K562 (cell line): ENCODE results near the gene IQCN. TPM values are rescaled to one million over a fixed set of nuclear protein-coding genes. Genes with fewer than 3 reads are reported as not detected.

ENCODE experiments used
- ATAC-seq: fragments of 200-7000 bp; cut with Tn5 transposase; 3 replicates; pipeline ENCODE4 v1.9.1; 2020; ENCODE audit warnings: moderate library complexity
- BruUV-seq: library from RNA; stranded (reverse); fragments of 400-500 nt; replicated peaks from 2 replicates; lab custom pipeline; 2021; lab: Mats Ljungman, UMichigan
- CTCF ChIA-PET: fragments of 300-600 bp; formaldehyde crosslinking; extraction: SDS; loops from one replicate; lab custom pipeline; 2021; ENCODE audit warnings: low intra/inter-chr PET ratio; lab: Yijun Ruan, JAX
- POLR2A ChIA-PET: fragments of 300-600, 350-650 bp; sonication (Branson Sonifier 250); formaldehyde crosslinking; extraction: SDS; loops from one replicate; lab custom pipeline; 2021; ENCODE audit warnings: antibody characterized with exemption, inconsistent platforms; lab: Yijun Ruan, JAX
- DNase-seq, 4 experiments: peaks; one replicate each; pipeline versions ENCODE4 v3.0.0 to v3.0.0-alpha.2; 2011 to 2018; ENCODE audit warnings: low spot score in 3 of 4, mixed read lengths in 3 of 4; ENCODE audit errors: extremely low read depth in 1 of 4
- FAIRE-seq: peaks from 2 replicates; lab custom pipeline; 2011; peaks lifted over from hg19 to GRCh38; lab: Jason Lieb, UNC
- H2AFZ ChIP-seq: 2 replicates; pipeline ENCODE4 v1.6.0; 2011; ENCODE audit warnings: low read depth, low read length, control low read depth, inconsistent platforms
- H3K27ac ChIP-seq: fragments of 200-600 bp; 3 replicates; pipeline ENCODE4 v1.8.0; 2011; ENCODE audit warnings: low read depth, mild to moderate bottlenecking, control low read depth, inconsistent platforms, low read length, moderate library complexity, mixed read lengths; ENCODE audit errors: extremely low read depth
- H3K27me3 ChIP-seq, 2 experiments: fragments of 300-600 bp in 1 of 2; 2 replicates in 1 of 2; 3 replicates in 1 of 2; pipeline versions ENCODE4 v1.6.0 to v1.8.0; 2011; ENCODE audit warnings: inconsistent platforms in 2 of 2, low read length in 2 of 2, mild to moderate bottlenecking in 1 of 2, mixed read lengths in 1 of 2, moderate library complexity in 1 of 2; ENCODE audit not compliant: control insufficient read depth in 2 of 2, insufficient read depth in 2 of 2
- H3K36me3 ChIP-seq: fragments of 300-600 bp; 3 replicates; pipeline ENCODE4 v1.8.0; 2011; ENCODE audit warnings: mild to moderate bottlenecking, low read length, inconsistent platforms; ENCODE audit not compliant: control insufficient read depth, insufficient read depth
- H3K4me1 ChIP-seq, 2 experiments: fragments of 200-600 bp in 1 of 2; replicated peaks in 1 of 2; 2 replicates in 1 of 2; 3 replicates in 1 of 2; pipeline versions ENCODE4 v1.5.1 to v1.8.0; 2011; ENCODE audit warnings: inconsistent platforms in 2 of 2, low read length in 2 of 2, mild to moderate bottlenecking in 1 of 2, mixed read lengths in 1 of 2, moderate library complexity in 1 of 2; ENCODE audit not compliant: control insufficient read depth in 2 of 2, insufficient read depth in 2 of 2
- H3K4me2 ChIP-seq: 2 replicates; pipeline ENCODE4 v1.6.1; 2011; ENCODE audit warnings: low read length, control low read depth, inconsistent platforms, mixed read lengths; ENCODE audit not compliant: insufficient read depth
- H3K4me3 ChIP-seq: fragments of 200-600 bp; sonication (generic), shearing (Covaris generic); 2 replicates; pipeline ENCODE4 v1.5.1; 2016; ENCODE audit warnings: control low read depth, inconsistent platforms
- H3K79me2 ChIP-seq: fragments of 200-600 bp; 3 replicates; pipeline ENCODE4 v1.8.0; 2011; ENCODE audit warnings: low read length, inconsistent platforms; ENCODE audit not compliant: control insufficient read depth, insufficient read depth
- H3K9ac ChIP-seq, 2 experiments: 2 replicates each; pipeline versions ENCODE4 v1.6.0 to v1.6.1; 2011; ENCODE audit warnings: low read depth in 2 of 2, low read length in 2 of 2, control low read depth in 1 of 2, inconsistent platforms in 1 of 2, mild to moderate bottlenecking in 1 of 2, mixed read lengths in 1 of 2; ENCODE audit not compliant: insufficient read depth in 1 of 2
- H3K9me1 ChIP-seq: one replicate; pipeline ENCODE4 v1.6.0; 2011; ENCODE audit warnings: inconsistent platforms, mild to moderate bottlenecking, low read length, moderate library complexity; ENCODE audit not compliant: control insufficient read depth, insufficient read depth
- H3K9me3 ChIP-seq: replicated peaks from 2 replicates; pipeline ENCODE4 v1.5.1; 2011; ENCODE audit warnings: low read depth, low read length, inconsistent platforms; ENCODE audit not compliant: control insufficient read depth, insufficient read depth
- H4K20me1 ChIP-seq: replicated peaks from 2 replicates; pipeline ENCODE4 v1.6.1; 2011; ENCODE audit warnings: low read length, inconsistent platforms, mixed read lengths; ENCODE audit not compliant: control insufficient read depth, insufficient read depth
- BMI1 ChIP-seq: fragments of 150-350 bp; IDR thresholded peaks from 2 replicates; pipeline ENCODE4 v1.6.1; 2014; ENCODE audit warnings: low read length
- CTBP1 ChIP-seq: fragments of 450-650 bp; IDR thresholded peaks from 2 replicates; pipeline ENCODE4 v1.6.1; 2016; ENCODE audit warnings: borderline replicate concordance
- ETS2 ChIP-seq: IDR thresholded peaks from 2 replicates; pipeline ENCODE4 v1.6.1; 2016; ENCODE audit warnings: borderline replicate concordance, missing genetic modification characterization, mild to moderate bottlenecking, moderate library complexity, missing compliant biosample characterization; ENCODE audit not compliant: poor library complexity, severe bottlenecking
- HDAC1 ChIP-seq, 2 experiments: fragments of 450-650 bp; IDR thresholded peaks; 2 replicates each; pipeline ENCODE4 v1.6.1; 2016 to 2017; ENCODE audit warnings: inconsistent platforms in 1 of 2, mild to moderate bottlenecking in 1 of 2, moderate library complexity in 1 of 2
- MYNN ChIP-seq, 2 experiments: sonication (generic); formaldehyde crosslinking in 1 of 2; IDR thresholded peaks; 2 replicates each; pipeline versions ENCODE4 v1.5.0 to v1.6.1; 2016 to 2020; ENCODE audit warnings: antibody characterized with exemption in 1 of 2, missing genetic modification reagents in 1 of 2
- NEUROD1 ChIP-seq: fragments of 150-350 bp; IDR thresholded peaks from 2 replicates; pipeline ENCODE4 v1.6.1; 2014; ENCODE audit warnings: borderline replicate concordance, low read length, low read depth; ENCODE audit not compliant: partially characterized antibody
- POLR3A ChIP-seq: IDR thresholded peaks from 2 replicates; pipeline ENCODE4 v1.6.1; 2011; ENCODE audit warnings: borderline replicate concordance, mild to moderate bottlenecking, moderate library complexity; ENCODE audit not compliant: insufficient read length, insufficient read depth; ENCODE audit errors: extremely low read depth
- PYGO2 ChIP-seq: fragments of 450-650 bp; IDR thresholded peaks from 2 replicates; pipeline ENCODE4 v1.6.1; 2016; ENCODE audit warnings: mild to moderate bottlenecking, missing genetic modification characterization, moderate library complexity, missing compliant biosample characterization
- RBM15 ChIP-seq: fragments of 200-400 bp; formaldehyde crosslinking; IDR thresholded peaks from 2 replicates; pipeline ENCODE4 v1.6.1; 2018; ENCODE audit warnings: mild to moderate bottlenecking, low read length, moderate library complexity; ENCODE audit not compliant: insufficient read depth
- SOX6 ChIP-seq: fragments of 450-650 bp; IDR thresholded peaks from 2 replicates; pipeline ENCODE4 v1.6.1; 2014; ENCODE audit warnings: mild to moderate bottlenecking
- TBL1XR1 ChIP-seq, 2 experiments: IDR thresholded peaks; 2 replicates each; pipeline ENCODE4 v1.6.1; 2012; ENCODE audit warnings: improper control_type of control experiment in 2 of 2, low read length in 2 of 2, mild to moderate bottlenecking in 1 of 2
- ZNF121 ChIP-seq: sonication (generic); formaldehyde crosslinking; conservative IDR thresholded peaks from 2 replicates; pipeline ENCODE4 v1.8.0; 2022; ENCODE audit warnings: missing genetic modification reagents
- ZNF324 ChIP-seq: fragments of 250-450 bp; sonication (Bioruptor Pico); IDR thresholded peaks from 2 replicates; pipeline ENCODE4 v1.4.0; 2020; ENCODE audit warnings: mild to moderate bottlenecking
- ZNF766 ChIP-seq: fragments of 200-800 bp; sonication (Bioruptor generic); conservative IDR thresholded peaks from 2 replicates; pipeline ENCODE4 v1.6.1; 2016; ENCODE audit warnings: missing genetic modification characterization, missing compliant biosample characterization
- ZNF830 ChIP-seq: fragments of 250-450 bp; sonication (Bioruptor Pico); IDR thresholded peaks from 2 replicates; pipeline ENCODE4 v1.5.0; 2021; ENCODE audit warnings: mild to moderate bottlenecking
- WGBS: fragments of 100-300 bp; shearing (Covaris generic); methylation state at CpG from one replicate; pipeline ENCODE4 v1.1.6; 2016; ENCODE audit warnings: low coverage, mixed read lengths; ENCODE audit not compliant: insufficient coverage; ENCODE audit errors: missing lambda C conversion rate; 5-methylcytosine and 5-hydroxymethylcytosine counted together
- in situ Hi-C: fragments of 300-500 bp; cut with MboI; formaldehyde crosslinking; loops from 4 replicates; pipeline ENCODE4 v1.15.0; 2018; ENCODE audit warnings: inconsistent platforms, mixed read lengths
- intact Hi-C: fragments of 100-400 bp; cut with micrococcal nuclease; formaldehyde crosslinking; loops from 2 replicates; pipeline ENCODE4 v1.14.2; 2022
- polyA plus RNA-seq, 8 experiments: library from polyadenylated mRNA; depleted of rRNA in 4 of 8; stranded (reverse) in 5 of 8; unstranded in 3 of 8; fragments of >200 nt; fragmentation: Nextera tagmentation in 2 of 8; fragmentation: Illumina TruSeq in 1 of 8; extraction: Ambion mirVana in 2 of 8; extraction: Trizol in 1 of 8; gene quantifications; 2 replicates each; pipeline versions ENCODE4 v1.2.1 to v1.2.3, GENCODE V29; 2011 to 2014; ENCODE audit warnings: inconsistent platforms in 1 of 8, missing spikeins in 1 of 8
- total RNA-seq, 7 experiments: library from RNA; depleted of rRNA in 6 of 7; stranded (reverse); fragments of >200 nt in 6 of 7; fragmentation: Illumina TruSeq in 2 of 7; extraction: Trizol in 2 of 7; gene quantifications; 2 replicates each; pipeline versions ENCODE4 v1.2.1 to v1.2.3, GENCODE V29; 2011 to 2021; ENCODE audit warnings: low replicate concordance in 1 of 7

IQCN gene
- total and polyA plus RNA-seq, 9 of the 15 experiments (the other 6 are each of a cell fraction or from before 2014, with no cell fraction given), result 0.01 to 0.07 (median 0.04) TPM; not detected in 3

GRCh38 chr19:18317961-18318800, 43.9 kb upstream of the IQCN start (continued):
- TF ChIP-seq PYGO2 (tag), result no peak
- TF ChIP-seq MYNN (IDR thresholded peaks at IDR 0.05), result peak; percentile 74; the same call in 1 of the 2 replicates
- no peak for TF ChIP-seq MYNN (CRISPR knock-in tag; IDR thresholded peaks at IDR 0.05)
- TF ChIP-seq ZNF830, result no peak
- 0 out of 2 replicates have a peak, but pooled peaks have one; percentile 35 for TF ChIP-seq CTBP1
- TF ChIP-seq RBM15, result no peak
- no peak for TF ChIP-seq SOX6
- peak in 1 of 2 experiments; percentile 42; a peak in 1 of 4 replicates for TF ChIP-seq HDAC1 (IDR thresholded peaks at IDR 0.05)

GRCh38 chr19:18313398-18313797, 39.1 kb upstream of the IQCN start:
- no peak overlapping the region for H3K4me2 ChIP-seq
- H3K4me1 ChIP-seq, result peaks cover 8 to 56% of the 10 kb centered on the region in 2 experiments
- H3K79me2 ChIP-seq, result peaks cover 48% of the 10 kb centered on the region
- POLR2A ChIA-PET, result interaction anchor here (0.6 to 1.5 kb wide), 3 partner anchors 12 to 34 kb away, joined by 3 to 5 read pairs (median 5); partner anchors contain the start of gene JUND
- H3K4me3 ChIP-seq, result no peak overlapping the region
- in situ Hi-C loops, result no loop called here
- ATAC-seq (no peak), DNase-seq (no peak), FAIRE-seq (no peak)
- H4K20me1 ChIP-seq, result no peaks in the 10 kb centered on the region
- H3K36me3 ChIP-seq, result peaks cover 93% of the 10 kb centered on the region
- H2AFZ ChIP-seq, result no peak overlapping the region
- 100% methylated on average over 3 of the region's 3 CpGs for WGBS
- no peaks in the 10 kb centered on the region for H3K9me3 ChIP-seq
- H3K27ac ChIP-seq, result no peak overlapping the region
- no peaks in the 10 kb centered on the region for H3K9me1 ChIP-seq
- peak overlapping the region in 1 of 2 experiments; percentile 65; a peak in 2 of 4 replicates for H3K9ac ChIP-seq
- TF ChIP-seq ETS2 (tag), result no peak
- TF ChIP-seq NEUROD1, result no peak
- no peak for TF ChIP-seq ZNF324 (CRISPR knock-in tag)
- no peak for TF ChIP-seq TBL1XR1 (IDR thresholded peaks at IDR 0.05; ENCODE audit: low read length in 2 of 2)
- TF ChIP-seq POLR3A, result no peak
- TF ChIP-seq BMI1, result no peak
- TF ChIP-seq ZNF121 (CRISPR knock-in tag), result peak; percentile 31; the same call in 1 of the 2 replicates
- no peak for TF ChIP-seq ZNF766 (CRISPR knock-in tag)
- no TSS peak for BruUV-seq
- no peaks in the 10 kb centered on the region for H3K27me3 ChIP-seq
- intact Hi-C loops, result no loop called here
- CTCF ChIA-PET, result no interaction called here
